NCI-H2029 treated with DMSO at 0.1 percent for 48 hours (cell line): Measurements from ENCODE around the gene SLC10A7.

ENCODE experiments used
- DNase-seq: peaks from one replicate; lab custom pipeline; 2025; lab: John Stamatoyannopoulos, UW

The SLC10A7 gene

GRCh38 chr4:146207410-146207809, 314.3 kb downstream of the SLC10A7 start:
- no peak for DNase-seq
